Non-pigmented ciliary epithelial cell (primary cell): ENCODE measurements around the gene RILP.

ENCODE experiments used
- DNase-seq: peaks from one replicate; pipeline ENCODE4 v3.0.0-alpha.2; 2010; ENCODE audit warnings: low read depth

Gene RILP

DNA sequence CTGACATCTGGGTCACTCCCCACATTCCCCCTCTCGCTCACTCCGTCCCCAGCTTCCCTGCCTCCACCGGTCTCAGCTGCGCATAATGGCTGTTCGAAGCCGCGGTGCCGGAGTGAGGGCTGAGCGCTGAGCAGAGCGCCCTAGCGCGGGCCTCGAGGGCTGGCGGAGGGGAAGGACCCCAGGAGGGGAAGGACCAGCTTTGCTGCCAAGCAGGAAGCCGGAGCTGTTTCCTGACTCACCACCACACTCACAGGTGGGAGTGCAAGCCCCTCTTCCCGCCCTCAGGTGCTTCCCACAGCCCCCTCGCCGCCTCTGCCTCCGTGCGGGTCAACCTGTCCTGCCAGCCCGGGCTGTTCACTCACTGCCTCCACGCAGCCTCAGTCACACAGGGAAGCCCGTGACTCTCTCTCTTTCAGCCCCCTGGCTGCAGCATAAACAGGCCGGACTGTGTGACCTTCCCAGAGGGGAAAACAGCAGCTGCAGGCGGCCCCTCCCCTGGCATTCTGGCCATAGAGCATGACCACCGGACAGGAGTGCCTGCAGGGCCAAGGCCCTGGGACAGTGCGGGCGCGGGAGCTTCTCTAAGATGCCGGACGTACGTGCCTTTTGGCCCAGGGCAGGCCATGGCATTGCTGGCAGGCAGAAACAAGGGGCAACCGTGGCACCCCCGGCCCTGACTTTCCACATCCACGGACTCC is 44.7 kb downstream of the RILP start:
- no peak for DNase-seq

- no peak for DNase-seq
These were observed 48.1 kb downstream of the RILP start for GRCh38 chr17:1601571-1601970.

GRCh38 chr17:1598399-1599095 is 51.1 kb downstream of the RILP start:
- DNase-seq: no peak

DNA sequence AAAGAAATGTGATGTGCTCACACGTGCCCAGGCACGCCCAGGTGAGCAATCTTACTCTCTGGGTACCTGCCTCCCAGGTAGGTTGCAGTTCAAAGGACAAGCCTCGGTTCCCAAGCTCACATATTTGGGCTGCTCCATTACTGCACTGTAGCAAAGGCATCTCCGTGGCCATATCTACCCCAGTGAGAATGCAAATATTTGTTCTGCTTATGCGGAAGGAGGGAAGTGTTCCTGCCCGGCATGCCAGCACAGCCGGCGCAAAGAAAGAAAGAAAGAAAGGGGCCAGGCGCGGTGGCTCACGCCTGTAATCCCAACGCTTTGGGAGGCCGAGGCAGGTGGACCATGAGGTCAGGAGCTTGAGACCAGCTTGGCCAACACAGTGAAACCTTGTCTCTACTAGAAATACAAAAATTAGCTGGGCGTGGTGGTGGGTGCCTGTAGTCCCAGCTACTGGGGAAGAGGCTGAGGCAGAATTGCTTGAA is 51.8 kb downstream of the RILP start:
- no peak for DNase-seq
